Astrocyte of the cerebellum (primary cell): ENCODE data around the gene HOXA7.

Experiments used
- DNase-seq: peaks from one replicate; pipeline ENCODE4 v3.0.0-alpha.2; 2011; ENCODE audit warnings: low read depth
- H3K4me3 ChIP-seq: 2 replicates; pipeline ENCODE4 v1.5.1; 2011; ENCODE audit warnings: mild to moderate bottlenecking, low read depth, low read length, moderate library complexity
- in situ Hi-C: cut with HindIII; loops from 2 replicates; pipeline ENCODE4 v1.10.0; 2017; ENCODE audit warnings: low sequenced_read_pairs
- TF ChIP-seq, protein P1 (sequence below): IDR thresholded peaks from 2 replicates; pipeline ENCODE4 v1.5.1; 2012; ENCODE audit warnings: low read length, low read depth, moderate library complexity, mild to moderate bottlenecking; ENCODE audit errors: missing control alignments

The HOXA7 gene

GRCh38 chr7:27143023-27143949 lies 13.2 kb downstream of the HOXA7 start, which contains the start of gene HOXA5:
HOXA5 (minus strand) TSS chr7:27143681; CDS start chr7:27143607, 74 bp downstream.
- TF ChIP-seq, protein P1, sequence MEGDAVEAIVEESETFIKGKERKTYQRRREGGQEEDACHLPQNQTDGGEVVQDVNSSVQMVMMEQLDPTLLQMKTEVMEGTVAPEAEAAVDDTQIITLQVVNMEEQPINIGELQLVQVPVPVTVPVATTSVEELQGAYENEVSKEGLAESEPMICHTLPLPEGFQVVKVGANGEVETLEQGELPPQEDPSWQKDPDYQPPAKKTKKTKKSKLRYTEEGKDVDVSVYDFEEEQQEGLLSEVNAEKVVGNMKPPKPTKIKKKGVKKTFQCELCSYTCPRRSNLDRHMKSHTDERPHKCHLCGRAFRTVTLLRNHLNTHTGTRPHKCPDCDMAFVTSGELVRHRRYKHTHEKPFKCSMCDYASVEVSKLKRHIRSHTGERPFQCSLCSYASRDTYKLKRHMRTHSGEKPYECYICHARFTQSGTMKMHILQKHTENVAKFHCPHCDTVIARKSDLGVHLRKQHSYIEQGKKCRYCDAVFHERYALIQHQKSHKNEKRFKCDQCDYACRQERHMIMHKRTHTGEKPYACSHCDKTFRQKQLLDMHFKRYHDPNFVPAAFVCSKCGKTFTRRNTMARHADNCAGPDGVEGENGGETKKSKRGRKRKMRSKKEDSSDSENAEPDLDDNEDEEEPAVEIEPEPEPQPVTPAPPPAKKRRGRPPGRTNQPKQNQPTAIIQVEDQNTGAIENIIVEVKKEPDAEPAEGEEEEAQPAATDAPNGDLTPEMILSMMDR = peak; percentile 73
- H3K4me3 ChIP-seq = peak within 1 kb of the TSS; percentile 31
- in situ Hi-C loops = no loop called here
- DNase-seq = no peak

GRCh38 chr7:27142580-27143022 lies 13.9 kb downstream of the HOXA7 start:
- TF ChIP-seq, protein P1 = no peak
- peak overlapping the region; percentile 31 for H3K4me3 ChIP-seq
- in situ Hi-C loops = no loop called here
- DNase-seq = no peak

GRCh38 chr7:27141923-27142579 lies 14.4 kb downstream of the HOXA7 start:
- in situ Hi-C loops = no loop called here
- TF ChIP-seq, protein P1 = peak; percentile 5
- peak overlapping the region; percentile 31 for H3K4me3 ChIP-seq
- no peak for DNase-seq

DNA sequence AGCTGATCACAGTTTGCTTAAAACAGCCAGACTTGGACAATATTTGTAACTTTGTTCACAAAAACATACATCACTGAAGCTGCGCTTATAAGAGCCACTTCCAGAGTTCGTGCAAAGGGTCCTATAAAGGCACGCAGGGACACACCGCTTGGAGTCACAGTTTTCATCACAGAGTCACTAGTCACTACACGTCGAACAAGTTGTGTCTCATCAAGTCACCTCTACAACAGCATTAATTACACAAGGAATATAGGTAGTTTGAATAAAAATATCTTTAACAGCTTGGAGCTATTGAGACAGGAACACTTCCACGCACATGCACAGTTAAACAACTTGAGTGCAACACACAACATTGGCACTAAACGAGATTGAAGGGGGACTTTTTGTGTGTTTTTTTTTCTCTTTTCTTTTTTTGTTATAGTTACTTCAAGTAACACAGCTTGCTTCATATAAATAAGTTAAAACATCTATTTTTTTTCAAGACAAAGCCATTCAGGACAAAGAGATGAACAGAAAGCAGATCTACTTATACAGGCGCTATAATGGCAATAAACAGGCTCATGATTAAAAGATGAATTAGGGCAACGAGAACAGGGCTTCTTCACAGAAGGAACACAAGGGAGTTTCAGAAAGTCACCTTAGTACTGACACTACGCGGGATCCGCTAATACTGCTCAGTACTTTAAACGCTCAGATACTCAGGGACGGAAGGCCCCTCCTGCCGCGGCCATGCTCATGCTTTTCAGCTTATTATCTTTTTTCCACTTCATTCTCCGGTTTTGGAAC lies 15.1 kb downstream of the HOXA7 start:
- in situ Hi-C loops = no loop called here
- no peak overlapping the region for H3K4me3 ChIP-seq
- TF ChIP-seq, protein P1 = no peak
- no peak for DNase-seq

- no peak overlapping the region for H3K4me3 ChIP-seq
- in situ Hi-C loops = no loop called here
- no peak for DNase-seq
- TF ChIP-seq, protein P1 = no peak
Observed at GRCh38 chr7:27140126-27140857, 16.2 kb downstream of the HOXA7 start.
